ENCODE data around the gene AOPEP. TPM values are rescaled to one million over a fixed set of nuclear protein-coding genes. Genes with fewer than 3 reads are reported as not detected.

The AOPEP gene
- total and polyA plus RNA-seq, 2 of the 13 experiments (the other 11 are each of a cell fraction or from before 2014, with no cell fraction given) = 22.2 to 41.6 TPM

DNA sequence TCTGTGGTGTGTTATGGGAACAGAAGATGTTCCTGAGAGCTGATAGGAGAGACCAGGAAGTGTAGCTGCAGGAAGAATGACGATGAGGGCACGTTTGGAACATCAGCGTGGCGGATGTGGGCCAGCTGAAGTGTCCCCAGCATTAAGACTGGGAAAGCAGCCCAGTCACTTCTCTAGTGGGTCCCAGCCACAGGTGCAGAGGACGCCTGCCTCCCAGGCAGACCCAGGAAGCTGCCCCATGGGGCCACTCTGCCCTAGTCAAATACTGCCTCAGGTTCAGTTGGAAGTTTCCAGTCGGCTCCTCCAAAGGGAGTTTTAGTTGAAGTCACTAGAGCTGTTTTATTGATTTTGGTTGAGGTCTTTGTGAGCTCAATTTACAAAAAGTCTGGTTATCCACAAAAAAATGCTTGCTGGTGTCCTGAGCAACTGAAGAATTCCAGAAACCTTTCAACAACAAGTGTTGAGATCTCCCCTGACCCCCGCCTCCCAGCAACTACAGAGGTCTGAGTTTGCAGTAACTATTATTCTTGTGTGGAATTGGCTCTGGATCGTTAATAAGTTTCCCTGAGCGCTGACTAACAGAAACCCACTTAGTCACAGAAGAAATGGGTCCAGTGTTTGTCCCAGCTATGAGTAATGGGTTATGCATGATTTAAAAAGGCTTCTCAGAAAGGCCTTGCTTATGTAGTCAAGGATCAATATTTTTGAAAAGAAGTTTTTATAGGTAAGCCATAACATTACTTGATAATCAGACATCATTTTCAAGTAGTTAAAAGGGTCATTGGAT, 296.9 kb downstream of the AOPEP start (continued):
- no peak for TF ChIP-seq ZNF720 (CRISPR knock-in tag; IDR thresholded peaks at IDR 0.05)
- TF ChIP-seq TCF7L2 (IDR thresholded peaks at IDR 0.05; ENCODE audit: low read depth, low read length) = peak; percentile 69; the same call in 1 of the 2 replicates
- TF ChIP-seq USF2 (IDR thresholded peaks at IDR 0.05; ENCODE audit: low read depth, low read length) = no peak
- no peak for TF ChIP-seq USF2 (CRISPR knock-in tag; IDR thresholded peaks at IDR 0.05; ENCODE audit: borderline replicate concordance)
- no peak for TF ChIP-seq SIN3B (IDR thresholded peaks at IDR 0.05; ENCODE audit: low read length)
- no peak for TF ChIP-seq ZNF138 (CRISPR knock-in tag; IDR thresholded peaks at IDR 0.05; ENCODE audit: low read depth)
- no peak for TF ChIP-seq ZBTB40 (IDR thresholded peaks at IDR 0.05)
- peak; percentile 24; the same call in 1 of the 2 replicates for TF ChIP-seq ZBTB40 (CRISPR knock-in tag; IDR thresholded peaks at IDR 0.05)
- TF ChIP-seq, protein P1, sequence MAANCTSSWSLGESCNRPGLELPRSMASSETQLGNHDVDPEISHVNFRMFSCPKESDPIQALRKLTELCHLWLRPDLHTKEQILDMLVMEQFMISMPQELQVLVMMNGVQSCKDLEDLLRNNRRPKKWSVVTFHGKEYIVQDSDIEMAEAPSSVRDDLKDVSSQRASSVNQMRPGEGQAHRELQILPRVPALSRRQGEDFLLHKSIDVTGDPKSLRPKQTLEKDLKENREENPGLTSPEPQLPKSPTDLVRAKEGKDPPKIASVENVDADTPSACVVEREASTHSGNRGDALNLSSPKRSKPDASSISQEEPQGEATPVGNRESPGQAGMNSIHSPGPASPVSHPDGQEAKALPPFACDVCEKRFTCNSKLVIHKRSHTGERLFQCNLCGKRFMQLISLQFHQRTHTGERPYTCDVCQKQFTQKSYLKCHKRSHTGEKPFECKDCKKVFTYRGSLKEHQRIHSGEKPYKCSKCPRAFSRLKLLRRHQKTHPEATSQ (CRISPR knock-in tag; IDR thresholded peaks at IDR 0.05; ENCODE audit: borderline replicate concordance) = peak; percentile 33; the same call in 1 of the 2 replicates
- TF ChIP-seq BCL3 (CRISPR knock-in tag; IDR thresholded peaks at IDR 0.05) = no peak
- peak; percentile 82; the same call in 1 of the 2 replicates for TF ChIP-seq MED1 (CRISPR knock-in tag; IDR thresholded peaks at IDR 0.05)
